ENCODE results near the gene UNKL. TPM values are rescaled to one million over a fixed set of nuclear protein-coding genes. Genes with fewer than 3 reads are reported as not detected.

UNKL gene
- total RNA-seq, 1 experiment from 2014 or later = 18.8 TPM

GRCh38 chr16:1326946-1327618 lies 87.4 kb downstream of the UNKL start:
- Histone ChIP-seq H3F3A (ENCODE audit: low read length, unreplicated experiment) (no peaks in the 10 kb centered on the region), H3K9me3 (ENCODE audit: low read length) (no peaks in the 10 kb centered on the region), H3K27me3 (ENCODE audit: low read length) (no peaks in the 10 kb centered on the region), H3K27ac (ENCODE audit: low read length) (no peak overlapping the region), H3K4me2 (ENCODE audit: low read length) (no peak overlapping the region), H3K9ac (ENCODE audit: low read length) (no peak overlapping the region), H3K9me2 (replicated peaks; ENCODE audit: low read length) (no peaks in the 10 kb centered on the region), H3K4me1 (ENCODE audit: insufficient read depth, low read length) (peaks cover 8% of the 10 kb centered on the region; the same call in 1 of the 2 replicates), H3K4me3 (ENCODE audit: low read length) (no peak overlapping the region), H3K36me3 (ENCODE audit: low read depth, low read length) (no peaks in the 10 kb centered on the region), H2AFZ (ENCODE audit: low read length) (no peak overlapping the region), H3K79me2 (ENCODE audit: low read length) (no peaks in the 10 kb centered on the region), H4K20me1 (ENCODE audit: low read length) (no peaks in the 10 kb centered on the region)
- CTCF ChIA-PET = no interaction called here
- intact Hi-C loops (cut with micrococcal nuclease) = no loop called here
- BruUV-seq (replicated peaks) = no TSS peak
- DNase-seq (no peak), ATAC-seq (no peak)
- POLR2A ChIA-PET (ENCODE audit: unreplicated experiment) = no interaction called here
- TF ChIP-seq CTCF (conservative IDR thresholded peaks at IDR 0.05; ENCODE audit: low read depth, low read length) (no peak), EZH2 (IDR thresholded peaks at IDR 0.05; ENCODE audit: low read length, unreplicated experiment) (no peak), EZH2phosphoT487 (IDR thresholded peaks at IDR 0.05; ENCODE audit: borderline replicate concordance, low read length) (no peak)

DNA sequence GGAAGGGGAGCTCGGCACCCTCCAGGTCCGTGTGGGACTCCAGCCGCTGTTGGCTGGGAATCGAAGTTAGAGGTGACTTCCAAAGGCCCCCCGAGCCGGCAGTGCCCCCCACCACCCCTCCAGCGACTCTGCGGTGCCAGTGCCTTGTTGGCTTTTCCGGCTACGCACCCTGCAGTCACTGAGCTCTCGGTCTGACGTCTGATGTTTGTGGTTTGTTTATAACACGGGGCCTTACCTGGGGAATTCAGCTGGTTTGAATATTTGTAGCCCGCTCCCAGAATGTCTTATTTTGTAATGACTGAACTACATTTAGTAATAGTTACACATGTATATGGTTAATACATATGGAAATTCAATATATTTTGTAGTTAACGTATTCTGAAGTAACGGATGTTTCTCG lies 88.1 kb downstream of the UNKL start:
- no peaks in the 10 kb centered on the region for H3K36me3 ChIP-seq (ENCODE audit: low read depth, low read length)
- intact Hi-C loops (cut with micrococcal nuclease) = no loop called here
- no peaks in the 10 kb centered on the region for H3K9me3 ChIP-seq (ENCODE audit: low read length)
- no peak for TF ChIP-seq CTCF (conservative IDR thresholded peaks at IDR 0.05; ENCODE audit: low read depth, low read length)
- TF ChIP-seq EZH2phosphoT487 (IDR thresholded peaks at IDR 0.05; ENCODE audit: borderline replicate concordance, low read length) = no peak
- no peak for TF ChIP-seq EZH2 (IDR thresholded peaks at IDR 0.05; ENCODE audit: low read length, unreplicated experiment)
- DNase-seq (no peak), ATAC-seq (no peak)
- no peak overlapping the region for H3K4me2 ChIP-seq (ENCODE audit: low read length)
- H4K20me1 ChIP-seq (ENCODE audit: low read length) = no peaks in the 10 kb centered on the region
- no peaks in the 10 kb centered on the region for H3K79me2 ChIP-seq (ENCODE audit: low read length)
- no peak overlapping the region for H3K4me3 ChIP-seq (ENCODE audit: low read length)
- no peak overlapping the region for H3K9ac ChIP-seq (ENCODE audit: low read length)
- no peaks in the 10 kb centered on the region for H3K27me3 ChIP-seq (ENCODE audit: low read length)
- ChIA-PET POLR2A (ENCODE audit: unreplicated experiment) (no interaction called here), CTCF (no interaction called here)
- no peak overlapping the region for H3K27ac ChIP-seq (ENCODE audit: low read length)
- no peaks in the 10 kb centered on the region for H3F3A ChIP-seq (ENCODE audit: low read length, unreplicated experiment)
- no peaks in the 10 kb centered on the region for H3K9me2 ChIP-seq (replicated peaks; ENCODE audit: low read length)
- H3K4me1 ChIP-seq (ENCODE audit: insufficient read depth, low read length) = peaks cover 1% of the 10 kb centered on the region; the same call in 1 of the 2 replicates
- no peak overlapping the region for H2AFZ ChIP-seq (ENCODE audit: low read length)
- BruUV-seq (replicated peaks) = no TSS peak

DNA sequence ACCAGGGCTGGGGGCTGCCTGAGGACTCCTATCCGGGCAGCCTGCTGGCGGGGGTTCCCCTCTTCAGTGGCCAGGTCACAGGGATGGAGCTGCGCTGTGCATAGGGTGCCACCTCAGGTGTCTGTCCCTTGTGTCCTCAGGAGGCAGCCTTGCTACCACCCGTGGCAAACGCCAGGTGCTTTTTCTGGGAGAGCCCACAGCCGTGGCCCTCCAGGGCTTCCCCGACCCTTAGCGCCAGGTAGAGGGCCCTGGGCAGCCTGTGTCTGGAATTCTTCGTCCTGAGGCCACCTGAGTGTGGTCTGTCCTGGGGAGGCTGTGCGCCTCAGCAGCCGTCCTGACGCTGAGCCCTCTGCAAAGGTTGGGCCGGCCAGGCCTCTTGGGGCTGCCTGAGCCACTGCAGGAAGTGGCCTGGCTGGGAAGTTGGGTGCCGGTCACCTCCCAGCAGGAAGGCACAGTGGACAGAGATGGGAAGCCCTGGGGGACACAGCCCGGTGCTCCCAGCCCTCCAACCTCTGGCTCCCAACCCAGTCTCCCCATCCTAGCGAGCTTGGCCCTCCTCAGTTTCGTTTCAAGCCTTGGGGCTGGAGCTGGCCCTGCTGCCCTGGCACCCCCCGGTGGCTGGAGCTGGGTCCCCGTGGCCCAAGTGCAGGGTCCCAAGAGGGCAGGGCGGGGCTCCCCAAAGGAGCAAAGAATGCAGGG lies 88.7 kb downstream of the UNKL start:
- Histone ChIP-seq H3K9me2 (replicated peaks; ENCODE audit: low read length) (no peaks in the 10 kb centered on the region), H3F3A (ENCODE audit: low read length, unreplicated experiment) (no peaks in the 10 kb centered on the region), H3K27me3 (ENCODE audit: low read length) (no peaks in the 10 kb centered on the region), H3K4me2 (ENCODE audit: low read length) (no peak overlapping the region), H3K4me3 (ENCODE audit: low read length) (no peak overlapping the region), H3K9me3 (ENCODE audit: low read length) (no peaks in the 10 kb centered on the region), H3K36me3 (ENCODE audit: low read depth, low read length) (no peaks in the 10 kb centered on the region), H3K27ac (ENCODE audit: low read length) (no peak overlapping the region), H2AFZ (ENCODE audit: low read length) (no peak overlapping the region), H4K20me1 (ENCODE audit: low read length) (no peaks in the 10 kb centered on the region), H3K9ac (ENCODE audit: low read length) (no peak overlapping the region), H3K79me2 (ENCODE audit: low read length) (no peaks in the 10 kb centered on the region), H3K4me1 (ENCODE audit: insufficient read depth, low read length) (no peaks in the 10 kb centered on the region)
- no peak for DNase-seq
- ATAC-seq = no peak
- CTCF ChIA-PET = no interaction called here
- POLR2A ChIA-PET (ENCODE audit: unreplicated experiment) = no interaction called here
- no TSS peak for BruUV-seq (replicated peaks)
- intact Hi-C loops (cut with micrococcal nuclease) = no loop called here
- TF ChIP-seq EZH2 (IDR thresholded peaks at IDR 0.05; ENCODE audit: low read length, unreplicated experiment) = no peak
- TF ChIP-seq CTCF (conservative IDR thresholded peaks at IDR 0.05; ENCODE audit: low read depth, low read length) = no peak
- TF ChIP-seq EZH2phosphoT487 (IDR thresholded peaks at IDR 0.05; ENCODE audit: borderline replicate concordance, low read length) = no peak
